A673 (cell line): ENCODE data around the gene MAN1B1.

Experiments
- CTCF ChIP-seq: fragments of 300-800, 200-600 bp; sonication (generic); conservative IDR thresholded peaks from 2 replicates; pipeline ENCODE4 v1.5.1; 2017; ENCODE audit warnings: low read depth, mild to moderate bottlenecking, antibody characterized with exemption, low read length, moderate library complexity, mixed read lengths
- EZH2 ChIP-seq: fragments of 200-600 bp; sonication (generic); IDR thresholded peaks from 2 replicates; pipeline ENCODE4 v1.6.1; 2017; ENCODE audit warnings: borderline replicate concordance, low read depth, mild to moderate bottlenecking, mixed read lengths, antibody characterized with exemption, low read length; ENCODE audit not compliant: poor library complexity, severe bottlenecking

GRCh38 chr9:137076636-137077009 is 10.2 kb upstream of the MAN1B1 start:
- TF ChIP-seq CTCF: no peak
- TF ChIP-seq EZH2: no peak
